ENCODE data around the gene PALM.

PALM gene

GRCh38 chr19:708154-709143 lies at the start of gene PALM:
TSS of gene PALM (plus strand) at chr19:708935. CDS start at chr19:709147, 212 bp downstream.
- H4K20me1 ChIP-seq (ENCODE audit: insufficient read depth, low read length, poor library complexity, severe bottlenecking): no peaks in the 10 kb centered on the region
- peak within 1 kb of the TSS; percentile 84 for H2AFZ ChIP-seq (ENCODE audit: low read length)
- H3K9me3 ChIP-seq (ENCODE audit: insufficient read depth, low read depth, low read length): no peaks in the 10 kb centered on the region
- peak within 1 kb of the TSS; percentile 68 for H3K4me2 ChIP-seq (ENCODE audit: low read depth, low read length, poor library complexity, severe bottlenecking)
- peaks cover 6% of the 10 kb centered on the region; the same call in 1 of the 2 replicates for H3K79me2 ChIP-seq (ENCODE audit: insufficient read depth, low read length)
- peak within 1 kb of the TSS; percentile 63 for H3K9ac ChIP-seq (ENCODE audit: low read depth, low read length, poor library complexity, severe bottlenecking)
- H3F3A ChIP-seq (ENCODE audit: low read depth): no peaks in the 10 kb centered on the region; the same call in 1 of the 2 replicates
- no peaks in the 10 kb centered on the region for H3K36me3 ChIP-seq (ENCODE audit: insufficient read depth, low read length)
- TF ChIP-seq EZH2phosphoT487 (IDR thresholded peaks at IDR 0.05; ENCODE audit: borderline replicate concordance) (no peak), CTCF (conservative IDR thresholded peaks at IDR 0.05; ENCODE audit: low read length) (no peak)
- no peaks in the 10 kb centered on the region for H3K27me3 ChIP-seq (ENCODE audit: insufficient read depth, low read length, poor library complexity, severe bottlenecking)
- no peaks in the 10 kb centered on the region for H3K9me2 ChIP-seq (replicated peaks; ENCODE audit: low read depth, low read length)
- peak within 1 kb of the TSS; percentile 71 for H3K4me3 ChIP-seq (ENCODE audit: low read length, poor library complexity, severe bottlenecking)
- peaks cover 3% of the 10 kb centered on the region for H3K4me1 ChIP-seq (ENCODE audit: insufficient read depth, low read length, poor library complexity, severe bottlenecking)

- H3F3A ChIP-seq (ENCODE audit: low read depth): no peaks in the 10 kb centered on the region
- H3K36me3 ChIP-seq (ENCODE audit: insufficient read depth, low read length): no peaks in the 10 kb centered on the region; the same call in 1 of the 2 replicates
- TF ChIP-seq EZH2phosphoT487 (IDR thresholded peaks at IDR 0.05; ENCODE audit: borderline replicate concordance): no peak
- no peak for TF ChIP-seq CTCF (conservative IDR thresholded peaks at IDR 0.05; ENCODE audit: low read length)
- peaks cover 24% of the 10 kb centered on the region for H3K4me1 ChIP-seq (ENCODE audit: insufficient read depth, low read length, poor library complexity, severe bottlenecking)
- H2AFZ ChIP-seq (ENCODE audit: low read length): no peak overlapping the region
- peak overlapping the region; percentile 91 for H3K9ac ChIP-seq (ENCODE audit: low read depth, low read length, poor library complexity, severe bottlenecking)
- H3K27me3 ChIP-seq (ENCODE audit: insufficient read depth, low read length, poor library complexity, severe bottlenecking): peaks cover 7% of the 10 kb centered on the region
- peaks cover 64% of the 10 kb centered on the region for H4K20me1 ChIP-seq (ENCODE audit: insufficient read depth, low read length, poor library complexity, severe bottlenecking)
- H3K4me2 ChIP-seq (ENCODE audit: low read depth, low read length, poor library complexity, severe bottlenecking): peak overlapping the region; percentile 100
- no peaks in the 10 kb centered on the region for H3K9me2 ChIP-seq (replicated peaks; ENCODE audit: low read depth, low read length)
- peaks cover 71% of the 10 kb centered on the region for H3K79me2 ChIP-seq (ENCODE audit: insufficient read depth, low read length)
- H3K4me3 ChIP-seq (ENCODE audit: low read length, poor library complexity, severe bottlenecking): peak overlapping the region; percentile 100
- H3K9me3 ChIP-seq (ENCODE audit: insufficient read depth, low read depth, low read length): no peaks in the 10 kb centered on the region
Observed at GRCh38 chr19:660793-661426, 47.8 kb upstream of the PALM start.

GRCh38 chr19:661427-662196 lies 47.1 kb upstream of the PALM start:
- Histone ChIP-seq H3K9me3 (ENCODE audit: insufficient read depth, low read depth, low read length) (no peaks in the 10 kb centered on the region), H4K20me1 (ENCODE audit: insufficient read depth, low read length, poor library complexity, severe bottlenecking) (peaks cover 61% of the 10 kb centered on the region), H3K9ac (ENCODE audit: low read depth, low read length, poor library complexity, severe bottlenecking) (peak overlapping the region; percentile 91), H3K4me1 (ENCODE audit: insufficient read depth, low read length, poor library complexity, severe bottlenecking) (peaks cover 24% of the 10 kb centered on the region), H2AFZ (ENCODE audit: low read length) (no peak overlapping the region), H3K27me3 (ENCODE audit: insufficient read depth, low read length, poor library complexity, severe bottlenecking) (peaks cover 7% of the 10 kb centered on the region), H3F3A (ENCODE audit: low read depth) (no peaks in the 10 kb centered on the region), H3K36me3 (ENCODE audit: insufficient read depth, low read length) (no peaks in the 10 kb centered on the region; the same call in 1 of the 2 replicates), H3K4me2 (ENCODE audit: low read depth, low read length, poor library complexity, severe bottlenecking) (peak overlapping the region; percentile 100), H3K4me3 (ENCODE audit: low read length, poor library complexity, severe bottlenecking) (peak overlapping the region; percentile 100), H3K79me2 (ENCODE audit: insufficient read depth, low read length) (peaks cover 64% of the 10 kb centered on the region), H3K9me2 (replicated peaks; ENCODE audit: low read depth, low read length) (no peaks in the 10 kb centered on the region)
- no peak for TF ChIP-seq CTCF (conservative IDR thresholded peaks at IDR 0.05; ENCODE audit: low read length)
- no peak for TF ChIP-seq EZH2phosphoT487 (IDR thresholded peaks at IDR 0.05; ENCODE audit: borderline replicate concordance)
